ENCODE results near the gene MRPL47. TPM values are rescaled to one million over a fixed set of nuclear protein-coding genes. Genes with fewer than 3 reads are reported as not detected.

The MRPL47 gene
- total RNA-seq = 29.5 and 42.2 TPM in 2 replicates

DNA sequence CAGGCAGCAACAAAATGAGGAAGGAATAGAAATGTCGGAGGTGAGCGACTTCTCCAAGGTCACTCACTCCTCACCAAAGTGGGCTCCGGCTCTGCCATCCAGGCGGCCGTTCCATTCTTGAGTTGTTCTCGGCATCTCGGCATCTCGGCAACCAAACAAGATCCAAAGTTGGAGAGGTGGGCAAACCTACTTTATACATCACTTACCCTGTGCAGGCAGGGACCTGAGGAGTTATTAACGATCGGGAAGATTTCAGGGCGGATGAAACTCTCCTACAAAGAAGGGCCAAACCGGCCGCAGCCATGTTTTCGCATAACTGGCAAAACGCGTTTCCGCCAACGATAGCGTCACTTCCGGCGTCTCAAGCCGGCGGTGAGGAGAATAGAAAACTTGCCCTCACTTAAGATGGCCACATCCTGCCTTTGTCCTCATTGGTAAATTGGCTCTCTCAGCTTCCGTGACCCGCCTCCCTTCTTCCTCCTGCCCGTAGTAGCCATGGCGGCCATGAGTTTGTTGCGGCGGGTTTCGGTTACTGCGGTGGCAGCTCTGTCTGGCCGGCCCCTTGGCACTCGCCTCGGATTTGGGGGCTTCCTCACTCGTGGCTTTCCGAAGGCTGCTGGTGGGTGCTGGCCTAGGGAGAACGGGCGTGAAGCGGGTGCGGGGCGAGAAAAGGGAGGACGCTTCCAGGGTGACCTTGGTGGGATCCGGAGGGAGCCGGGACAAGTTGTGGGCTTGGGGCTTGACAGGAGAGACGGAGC, at the start of gene MRPL47, which contains the start of gene NDUFB5:
MRPL47 (minus strand) TSS at position 318 of the 758 bp plus-strand sequence; CDS start at position 304, 14 bp downstream.
NDUFB5 (plus strand) TSS at position 474 of the 758 bp plus-strand sequence; CDS start at position 496, 22 bp downstream.

DNA sequence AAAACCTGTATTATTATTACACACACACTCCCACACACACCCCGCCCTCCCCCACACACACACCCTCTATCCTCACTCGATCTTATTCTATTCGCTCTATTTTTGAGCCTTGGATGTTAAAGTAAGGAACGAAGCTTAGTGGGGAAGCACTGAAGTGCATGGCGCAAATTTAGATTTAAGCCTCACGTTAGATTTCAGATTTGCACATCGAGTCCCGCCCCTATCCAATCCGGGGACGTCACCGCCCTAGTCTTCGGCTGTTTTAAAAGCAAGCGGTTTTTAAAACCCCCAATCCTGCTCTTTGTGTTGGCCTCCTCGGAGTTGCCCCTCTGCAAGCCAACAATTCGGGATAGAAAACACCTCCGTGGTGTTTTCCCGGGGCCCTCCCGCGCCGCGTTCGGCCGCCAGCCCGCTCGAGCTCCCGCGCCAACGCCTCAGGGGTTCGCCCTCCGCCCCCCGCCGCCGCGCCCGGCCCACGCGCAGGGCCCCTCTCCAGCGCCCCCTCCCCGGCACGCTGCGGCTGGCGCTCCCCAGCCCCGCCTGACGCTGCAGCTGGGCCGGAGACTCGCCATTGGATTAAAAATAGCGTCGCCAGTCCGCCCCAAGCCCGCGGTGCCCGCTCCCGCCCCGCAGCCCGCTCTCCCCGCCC, 48.1 kb upstream of the MRPL47 start, which contains the start of gene USP13:
USP13 (plus strand) TSS at position 594 of the 649 bp plus-strand sequence. CDS start 186 bp downstream, outside the sequence.

DNA sequence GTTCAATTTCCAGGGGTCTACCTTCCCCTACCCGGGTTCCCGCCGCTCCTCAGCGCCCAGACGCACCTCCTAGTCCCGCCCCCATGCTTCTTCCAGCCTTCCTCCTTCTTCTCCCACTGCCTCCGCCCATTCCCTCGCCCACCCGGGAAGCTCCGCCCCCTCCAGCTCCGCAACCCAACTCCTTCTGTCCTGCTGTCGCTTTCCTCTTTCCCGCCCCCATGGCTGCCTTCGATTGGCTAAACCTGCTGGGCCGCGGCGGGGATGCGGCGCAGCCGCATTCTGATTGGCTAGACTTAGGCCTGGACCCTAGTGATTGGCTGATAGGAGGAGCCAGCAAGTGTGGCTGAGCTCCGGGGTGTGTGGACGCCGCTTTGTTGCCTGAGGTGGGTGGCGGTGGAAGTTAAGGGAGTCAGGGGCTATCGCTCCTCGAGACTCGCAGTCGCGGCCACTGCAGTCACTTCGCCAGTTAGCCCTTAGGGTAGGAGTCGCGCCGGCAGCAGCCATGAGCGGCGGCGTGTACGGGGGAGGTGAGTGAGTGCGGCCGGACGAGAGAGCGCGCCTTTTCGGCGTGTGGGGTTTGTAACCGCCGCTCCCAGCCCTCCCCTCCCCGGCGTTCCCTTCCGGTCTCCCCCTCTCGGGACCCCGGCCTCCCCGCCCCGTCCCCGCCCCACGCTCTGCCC, 41.7 kb downstream of the MRPL47 start, which contains the start of gene ACTL6A:
ACTL6A (plus strand) TSS at position 336 of the 680 bp plus-strand sequence; CDS start at position 503, 167 bp downstream.

Other genes with a start within 250 kb of the MRPL47 start
- gene GNB4, start 153.2 kb downstream of the MRPL47 start, total RNA-seq = 62.5 and 103 TPM in 2 replicates
- gene ACTL6A, start 41.7 kb downstream of the MRPL47 start, total RNA-seq = 65.1 and 140 TPM in 2 replicates
- 88.2 and 103 TPM in 2 replicates for gene NDUFB5, start 156 bp upstream of the MRPL47 start, total RNA-seq
- gene USP13, start 48.4 kb upstream of the MRPL47 start, total RNA-seq = 16.2 and 21.5 TPM in 2 replicates

Data from uterine smooth muscle cell (primary cell).